ENCODE data around the gene ETFA.

Gene ETFA

DNA sequence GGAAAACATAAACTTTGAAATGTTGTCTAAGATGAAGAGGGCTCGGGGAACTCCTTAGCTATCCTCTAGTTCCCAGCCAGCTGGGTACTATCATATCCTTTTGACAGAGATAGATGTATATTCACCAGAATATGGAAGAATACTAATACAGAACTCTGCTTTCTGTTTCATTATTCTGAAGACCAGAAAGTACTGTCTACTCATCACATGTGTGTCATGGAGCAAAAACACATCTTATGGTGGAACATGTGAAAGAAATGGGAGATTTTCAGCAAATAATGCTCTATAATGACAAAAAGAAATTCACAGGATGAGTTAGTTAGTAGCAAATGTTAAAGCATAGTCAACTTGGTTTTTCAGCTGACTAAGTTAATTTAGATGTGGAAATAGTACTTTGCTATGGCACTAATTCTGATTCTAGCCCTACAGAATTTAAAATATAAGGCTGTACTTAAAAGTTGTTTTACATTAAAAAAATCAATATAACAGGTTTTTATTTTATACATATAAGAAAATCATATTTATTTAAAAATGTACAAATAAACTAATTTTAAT, 41.8 kb upstream of the ETFA start:
- no peak for DNase-seq (ENCODE audit: low spot score)
- in situ Hi-C loops (cut with MboI; ENCODE audit: low sequenced_read_pairs, unreplicated experiment), result no loop called here
- TF ChIP-seq, protein P1, sequence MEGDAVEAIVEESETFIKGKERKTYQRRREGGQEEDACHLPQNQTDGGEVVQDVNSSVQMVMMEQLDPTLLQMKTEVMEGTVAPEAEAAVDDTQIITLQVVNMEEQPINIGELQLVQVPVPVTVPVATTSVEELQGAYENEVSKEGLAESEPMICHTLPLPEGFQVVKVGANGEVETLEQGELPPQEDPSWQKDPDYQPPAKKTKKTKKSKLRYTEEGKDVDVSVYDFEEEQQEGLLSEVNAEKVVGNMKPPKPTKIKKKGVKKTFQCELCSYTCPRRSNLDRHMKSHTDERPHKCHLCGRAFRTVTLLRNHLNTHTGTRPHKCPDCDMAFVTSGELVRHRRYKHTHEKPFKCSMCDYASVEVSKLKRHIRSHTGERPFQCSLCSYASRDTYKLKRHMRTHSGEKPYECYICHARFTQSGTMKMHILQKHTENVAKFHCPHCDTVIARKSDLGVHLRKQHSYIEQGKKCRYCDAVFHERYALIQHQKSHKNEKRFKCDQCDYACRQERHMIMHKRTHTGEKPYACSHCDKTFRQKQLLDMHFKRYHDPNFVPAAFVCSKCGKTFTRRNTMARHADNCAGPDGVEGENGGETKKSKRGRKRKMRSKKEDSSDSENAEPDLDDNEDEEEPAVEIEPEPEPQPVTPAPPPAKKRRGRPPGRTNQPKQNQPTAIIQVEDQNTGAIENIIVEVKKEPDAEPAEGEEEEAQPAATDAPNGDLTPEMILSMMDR (IDR thresholded peaks at IDR 0.05; ENCODE audit: borderline replicate concordance, control extremely low read depth, extremely low read depth, insufficient read depth, missing control alignments), result no peak

GRCh38 chr15:76349301-76350070, 38.2 kb upstream of the ETFA start:
- in situ Hi-C loops (cut with MboI; ENCODE audit: low sequenced_read_pairs, unreplicated experiment), result no loop called here
- TF ChIP-seq, protein P1 (IDR thresholded peaks at IDR 0.05; ENCODE audit: borderline replicate concordance, control extremely low read depth, extremely low read depth, insufficient read depth, missing control alignments), result no peak
- DNase-seq (ENCODE audit: low spot score), result no peak

GRCh38 chr15:76347482-76348055, 36.3 kb upstream of the ETFA start:
- in situ Hi-C loops (cut with MboI; ENCODE audit: low sequenced_read_pairs, unreplicated experiment), result no loop called here
- TF ChIP-seq, protein P1 (IDR thresholded peaks at IDR 0.05; ENCODE audit: borderline replicate concordance, control extremely low read depth, extremely low read depth, insufficient read depth, missing control alignments), result no peak

DNA sequence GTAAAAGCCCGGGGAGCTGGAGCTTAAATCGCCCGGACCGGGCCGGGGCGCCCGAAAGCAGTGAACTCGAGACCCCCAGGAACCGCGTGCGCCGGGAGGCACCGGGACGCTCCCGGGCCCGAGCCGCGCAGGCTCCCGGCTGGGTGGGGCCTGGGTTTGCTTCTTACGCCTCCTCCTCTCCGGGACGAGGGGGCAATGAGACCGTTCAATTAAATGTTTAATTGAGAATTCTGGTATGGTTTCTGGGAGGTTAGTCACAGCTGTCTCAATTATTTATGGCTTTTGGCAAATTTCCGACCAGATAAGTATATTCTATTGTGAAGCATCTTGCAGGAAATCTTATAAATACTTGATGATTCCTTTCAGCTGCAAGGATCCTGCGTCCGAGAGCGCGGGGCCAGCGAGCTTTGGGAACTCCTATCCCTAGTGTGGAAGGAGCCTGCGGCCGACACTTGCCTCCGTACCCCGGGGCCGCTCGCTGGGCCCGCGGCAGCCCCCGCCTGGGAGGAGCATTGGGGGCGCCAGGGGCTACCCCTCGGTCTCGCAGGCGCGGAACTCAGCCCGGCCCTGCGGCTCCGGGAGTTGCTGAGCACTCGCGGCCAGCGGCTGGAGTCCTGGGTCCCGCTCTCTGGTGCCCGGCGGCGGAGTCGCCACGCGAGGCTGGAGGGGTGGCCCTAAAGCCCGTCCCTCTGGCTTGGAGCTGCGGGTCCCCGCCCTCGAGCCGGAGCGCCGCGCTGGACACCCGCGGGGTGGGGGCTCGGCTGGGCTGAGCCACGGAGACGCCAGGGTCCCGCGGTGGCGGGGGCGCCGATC, 35.6 kb upstream of the ETFA start:
- in situ Hi-C loops (cut with MboI; ENCODE audit: low sequenced_read_pairs, unreplicated experiment), result no loop called here
- TF ChIP-seq, protein P1 (IDR thresholded peaks at IDR 0.05; ENCODE audit: borderline replicate concordance, control extremely low read depth, extremely low read depth, insufficient read depth, missing control alignments), result no peak
- peak; percentile 36 for DNase-seq (ENCODE audit: low spot score)

More at GRCh38 chr15:76347482-76348055, 36.3 kb upstream of the ETFA start:
- DNase-seq (ENCODE audit: low spot score), result no peak

DNA sequence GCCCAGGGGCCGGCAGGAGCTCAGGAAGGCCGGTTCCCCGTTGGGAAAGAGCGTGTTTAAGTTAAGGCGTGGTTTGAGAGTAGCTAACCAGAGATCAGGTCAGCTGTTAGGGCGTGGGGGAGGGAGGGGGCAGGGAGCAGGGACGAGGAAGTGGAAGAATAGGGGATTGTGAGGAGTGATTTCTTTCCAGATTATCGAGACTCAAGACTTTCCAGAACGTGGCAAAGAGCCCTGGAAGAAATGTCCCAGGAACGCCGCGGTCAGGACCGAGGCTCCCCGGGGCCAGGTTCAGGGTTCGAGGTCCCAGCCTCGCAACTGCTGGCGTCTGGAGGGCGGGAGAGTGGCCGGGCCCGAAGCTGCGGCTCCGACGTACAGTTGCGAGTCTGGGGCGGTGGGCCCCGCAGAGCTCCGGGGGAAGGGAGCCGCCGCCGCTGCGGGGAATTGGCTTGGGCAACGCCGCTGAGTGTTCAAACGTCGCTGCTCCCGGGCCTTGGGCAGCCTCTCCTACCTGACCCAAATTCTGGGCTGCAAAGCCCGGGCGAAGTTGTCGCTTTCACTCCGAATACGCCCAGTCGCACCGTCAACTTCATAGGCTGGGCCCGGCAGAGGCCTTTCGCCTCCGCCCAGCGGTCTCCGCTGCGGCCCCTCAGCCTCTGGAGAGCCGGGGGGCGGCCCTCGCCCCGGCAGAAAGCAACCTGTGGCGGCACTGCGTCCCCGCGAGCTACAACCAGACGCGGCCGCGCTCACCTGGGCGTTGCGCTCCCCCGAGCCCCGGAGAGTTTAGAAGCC, 34.8 kb upstream of the ETFA start:
- peak; percentile 76 for DNase-seq (ENCODE audit: low spot score)
- TF ChIP-seq, protein P1 (IDR thresholded peaks at IDR 0.05; ENCODE audit: borderline replicate concordance, control extremely low read depth, extremely low read depth, insufficient read depth, missing control alignments), result no peak
- in situ Hi-C loops (cut with MboI; ENCODE audit: low sequenced_read_pairs, unreplicated experiment), result no loop called here

- in situ Hi-C loops (cut with MboI; ENCODE audit: low sequenced_read_pairs, unreplicated experiment), result no loop called here
- DNase-seq (ENCODE audit: low spot score), result peak; percentile 18
- TF ChIP-seq, protein P1 (IDR thresholded peaks at IDR 0.05; ENCODE audit: borderline replicate concordance, control extremely low read depth, extremely low read depth, insufficient read depth, missing control alignments), result no peak
These were observed 34.3 kb upstream of the ETFA start for GRCh38 chr15:76345583-76345879.

All from GM13976 (cell line).